ENCODE data around the gene SLC12A1.
A peak's percentile ranks its signal among the peaks of the same experiment; 100 is the strongest.

SLC12A1 gene

GRCh38 chr15:48242535-48242934, 36.4 kb downstream of the SLC12A1 start:
- no peak overlapping the region for H3K4me3 ChIP-seq (ENCODE audit: low read length)
- no peak overlapping the region for H3K9ac ChIP-seq (ENCODE audit: low read length)
- no peaks in the 10 kb centered on the region for H3K36me3 ChIP-seq (ENCODE audit: control insufficient read depth, insufficient read depth, low read length, severe bottlenecking)
- H3K27me3 ChIP-seq (replicated peaks; ENCODE audit: control insufficient read depth, insufficient read depth, low read length) = no peaks in the 10 kb centered on the region
- no peaks in the 10 kb centered on the region for H3K9me3 ChIP-seq (ENCODE audit: control insufficient read depth, low read length)
- no peak for DNase-seq (ENCODE audit: low read depth)
- no peaks in the 10 kb centered on the region for H3K4me1 ChIP-seq (ENCODE audit: control insufficient read depth, insufficient read depth, low read length)

GRCh38 chr15:48244921-48245320, 38.8 kb downstream of the SLC12A1 start:
- H3K9ac ChIP-seq (ENCODE audit: low read length) = no peak overlapping the region

GRCh38 chr15:48248414-48248813, 42.3 kb downstream of the SLC12A1 start:
- Histone ChIP-seq H3K9ac (ENCODE audit: low read length) (no peak overlapping the region), H3K4me3 (ENCODE audit: low read length) (no peak overlapping the region), H3K27me3 (replicated peaks; ENCODE audit: control insufficient read depth, insufficient read depth, low read length) (no peaks in the 10 kb centered on the region), H3K4me1 (ENCODE audit: control insufficient read depth, insufficient read depth, low read length) (peaks cover 14% of the 10 kb centered on the region), H3K9me3 (ENCODE audit: control insufficient read depth, low read length) (no peaks in the 10 kb centered on the region), H3K36me3 (ENCODE audit: control insufficient read depth, insufficient read depth, low read length, severe bottlenecking) (no peaks in the 10 kb centered on the region)
- no peak for DNase-seq (ENCODE audit: low read depth)

More at GRCh38 chr15:48244921-48245320, 38.8 kb downstream of the SLC12A1 start:
- Histone ChIP-seq H3K36me3 (ENCODE audit: control insufficient read depth, insufficient read depth, low read length, severe bottlenecking) (no peaks in the 10 kb centered on the region), H3K9me3 (ENCODE audit: control insufficient read depth, low read length) (no peaks in the 10 kb centered on the region), H3K4me1 (ENCODE audit: control insufficient read depth, insufficient read depth, low read length) (peaks cover 5% of the 10 kb centered on the region), H3K27me3 (replicated peaks; ENCODE audit: control insufficient read depth, insufficient read depth, low read length) (no peaks in the 10 kb centered on the region), H3K4me3 (ENCODE audit: low read length) (no peak overlapping the region)
- no peak for DNase-seq (ENCODE audit: low read depth)

GRCh38 chr15:48250640-48251076, 44.6 kb downstream of the SLC12A1 start:
- H3K9ac ChIP-seq (ENCODE audit: low read length) = peak overlapping the region; percentile 27
- DNase-seq (ENCODE audit: low read depth) = peak; percentile 80
- H3K4me1 ChIP-seq (ENCODE audit: control insufficient read depth, insufficient read depth, low read length) = peaks cover 14% of the 10 kb centered on the region
- no peaks in the 10 kb centered on the region for H3K36me3 ChIP-seq (ENCODE audit: control insufficient read depth, insufficient read depth, low read length, severe bottlenecking)
- no peak overlapping the region for H3K4me3 ChIP-seq (ENCODE audit: low read length)
- no peaks in the 10 kb centered on the region for H3K27me3 ChIP-seq (replicated peaks; ENCODE audit: control insufficient read depth, insufficient read depth, low read length)
- no peaks in the 10 kb centered on the region for H3K9me3 ChIP-seq (ENCODE audit: control insufficient read depth, low read length)

GRCh38 chr15:48253172-48253571, 47.1 kb downstream of the SLC12A1 start:
- Histone ChIP-seq H3K4me3 (ENCODE audit: low read length) (no peak overlapping the region), H3K4me1 (ENCODE audit: control insufficient read depth, insufficient read depth, low read length) (peaks cover 14% of the 10 kb centered on the region)
- DNase-seq (ENCODE audit: low read depth) = no peak

GRCh38 chr15:48265135-48265534, 59.0 kb downstream of the SLC12A1 start:
- H3K9ac ChIP-seq (ENCODE audit: low read length) = no peak overlapping the region

More at GRCh38 chr15:48253172-48253571, 47.1 kb downstream of the SLC12A1 start:
- H3K27me3 ChIP-seq (replicated peaks; ENCODE audit: control insufficient read depth, insufficient read depth, low read length) = peaks cover 3% of the 10 kb centered on the region
- no peak overlapping the region for H3K9ac ChIP-seq (ENCODE audit: low read length)
- no peaks in the 10 kb centered on the region for H3K36me3 ChIP-seq (ENCODE audit: control insufficient read depth, insufficient read depth, low read length, severe bottlenecking)
- no peaks in the 10 kb centered on the region for H3K9me3 ChIP-seq (ENCODE audit: control insufficient read depth, low read length)

GRCh38 chr15:48266024-48266689, 60.1 kb downstream of the SLC12A1 start:
- H3K9ac ChIP-seq (ENCODE audit: low read length) = no peak overlapping the region
- H3K36me3 ChIP-seq (ENCODE audit: control insufficient read depth, insufficient read depth, low read length, severe bottlenecking) = no peaks in the 10 kb centered on the region
- peaks cover 4% of the 10 kb centered on the region for H3K27me3 ChIP-seq (replicated peaks; ENCODE audit: control insufficient read depth, insufficient read depth, low read length)
- no peak overlapping the region for H3K4me3 ChIP-seq (ENCODE audit: low read length)
- DNase-seq (ENCODE audit: low read depth) = no peak
- H3K9me3 ChIP-seq (ENCODE audit: control insufficient read depth, low read length) = no peaks in the 10 kb centered on the region
- H3K4me1 ChIP-seq (ENCODE audit: control insufficient read depth, insufficient read depth, low read length) = no peaks in the 10 kb centered on the region

More at GRCh38 chr15:48265135-48265534, 59.0 kb downstream of the SLC12A1 start:
- Histone ChIP-seq H3K27me3 (replicated peaks; ENCODE audit: control insufficient read depth, insufficient read depth, low read length) (peaks cover 4% of the 10 kb centered on the region), H3K36me3 (ENCODE audit: control insufficient read depth, insufficient read depth, low read length, severe bottlenecking) (no peaks in the 10 kb centered on the region), H3K4me1 (ENCODE audit: control insufficient read depth, insufficient read depth, low read length) (no peaks in the 10 kb centered on the region), H3K4me3 (ENCODE audit: low read length) (no peak overlapping the region), H3K9me3 (ENCODE audit: control insufficient read depth, low read length) (no peaks in the 10 kb centered on the region)
- DNase-seq (ENCODE audit: low read depth) = no peak

GRCh38 chr15:48267766-48268165, 61.7 kb downstream of the SLC12A1 start:
- Histone ChIP-seq H3K9me3 (ENCODE audit: control insufficient read depth, low read length) (no peaks in the 10 kb centered on the region), H3K27me3 (replicated peaks; ENCODE audit: control insufficient read depth, insufficient read depth, low read length) (peaks cover 4% of the 10 kb centered on the region), H3K36me3 (ENCODE audit: control insufficient read depth, insufficient read depth, low read length, severe bottlenecking) (no peaks in the 10 kb centered on the region), H3K4me1 (ENCODE audit: control insufficient read depth, insufficient read depth, low read length) (no peaks in the 10 kb centered on the region), H3K4me3 (ENCODE audit: low read length) (no peak overlapping the region), H3K9ac (ENCODE audit: low read length) (no peak overlapping the region)
- no peak for DNase-seq (ENCODE audit: low read depth)

GRCh38 chr15:48273049-48273448, 66.9 kb downstream of the SLC12A1 start:
- H3K4me1 ChIP-seq (ENCODE audit: control insufficient read depth, insufficient read depth, low read length) = no peaks in the 10 kb centered on the region
- no peak overlapping the region for H3K9ac ChIP-seq (ENCODE audit: low read length)
- H3K36me3 ChIP-seq (ENCODE audit: control insufficient read depth, insufficient read depth, low read length, severe bottlenecking) = no peaks in the 10 kb centered on the region
- no peak for DNase-seq (ENCODE audit: low read depth)
- no peak overlapping the region for H3K4me3 ChIP-seq (ENCODE audit: low read length)
- no peaks in the 10 kb centered on the region for H3K27me3 ChIP-seq (replicated peaks; ENCODE audit: control insufficient read depth, insufficient read depth, low read length)
- H3K9me3 ChIP-seq (ENCODE audit: control insufficient read depth, low read length) = no peaks in the 10 kb centered on the region

GRCh38 chr15:48278666-48279065, 72.6 kb downstream of the SLC12A1 start:
- Histone ChIP-seq H3K36me3 (ENCODE audit: control insufficient read depth, insufficient read depth, low read length, severe bottlenecking) (no peaks in the 10 kb centered on the region), H3K9me3 (ENCODE audit: control insufficient read depth, low read length) (no peaks in the 10 kb centered on the region), H3K27me3 (replicated peaks; ENCODE audit: control insufficient read depth, insufficient read depth, low read length) (no peaks in the 10 kb centered on the region), H3K4me1 (ENCODE audit: control insufficient read depth, insufficient read depth, low read length) (no peaks in the 10 kb centered on the region), H3K4me3 (ENCODE audit: low read length) (no peak overlapping the region), H3K9ac (ENCODE audit: low read length) (no peak overlapping the region)
- DNase-seq (ENCODE audit: low read depth) = no peak

- H3K9ac ChIP-seq (ENCODE audit: low read length) = no peak overlapping the region
- no peak for DNase-seq (ENCODE audit: low read depth)
- H3K27me3 ChIP-seq (replicated peaks; ENCODE audit: control insufficient read depth, insufficient read depth, low read length) = no peaks in the 10 kb centered on the region
- H3K4me3 ChIP-seq (ENCODE audit: low read length) = no peak overlapping the region
- no peaks in the 10 kb centered on the region for H3K9me3 ChIP-seq (ENCODE audit: control insufficient read depth, low read length)
- H3K4me1 ChIP-seq (ENCODE audit: control insufficient read depth, insufficient read depth, low read length) = no peaks in the 10 kb centered on the region
- H3K36me3 ChIP-seq (ENCODE audit: control insufficient read depth, insufficient read depth, low read length, severe bottlenecking) = no peaks in the 10 kb centered on the region
Measured at GRCh38 chr15:48279608-48280007, 73.5 kb downstream of the SLC12A1 start.

GRCh38 chr15:48281674-48282073, 75.6 kb downstream of the SLC12A1 start:
- Histone ChIP-seq H3K4me1 (ENCODE audit: control insufficient read depth, insufficient read depth, low read length) (peaks cover 5% of the 10 kb centered on the region), H3K9ac (ENCODE audit: low read length) (no peak overlapping the region), H3K36me3 (ENCODE audit: control insufficient read depth, insufficient read depth, low read length, severe bottlenecking) (no peaks in the 10 kb centered on the region), H3K27me3 (replicated peaks; ENCODE audit: control insufficient read depth, insufficient read depth, low read length) (no peaks in the 10 kb centered on the region), H3K4me3 (ENCODE audit: low read length) (no peak overlapping the region), H3K9me3 (ENCODE audit: control insufficient read depth, low read length) (no peaks in the 10 kb centered on the region)
- no peak for DNase-seq (ENCODE audit: low read depth)

Measured in adipocyte (in vitro differentiated cells).